Subcutaneous abdominal adipose tissue (tissue), 5 donors: ENCODE data around the gene PANK4.

Experiments
- H3K27ac ChIP-seq: one replicate; pipeline ENCODE4 v1.7.0; 2013; ENCODE audit warnings: low read depth, mild to moderate bottlenecking, inconsistent platforms, low read length, moderate library complexity
- H3K27me3 ChIP-seq, 5 donors: one replicate each; pipeline ENCODE4 v1.7.0; 2013; ENCODE audit warnings: low read length in 5 of 5, inconsistent platforms in 1 of 5; ENCODE audit not compliant: control insufficient read depth in 5 of 5, insufficient read depth in 4 of 5
- H3K36me3 ChIP-seq, 5 donors: one replicate each; pipeline ENCODE4 v1.7.0; 2013; ENCODE audit warnings: low read length in 5 of 5; ENCODE audit not compliant: control insufficient read depth in 5 of 5, insufficient read depth in 5 of 5
- H3K4me1 ChIP-seq, 5 donors: one replicate each; pipeline ENCODE4 v1.7.0; 2013; ENCODE audit warnings: low read length in 5 of 5, mild to moderate bottlenecking in 3 of 5, moderate library complexity in 1 of 5; ENCODE audit not compliant: control insufficient read depth in 5 of 5, insufficient read depth in 5 of 5
- H3K4me3 ChIP-seq, 5 donors: one replicate each; pipeline ENCODE4 v1.7.0; 2013; ENCODE audit warnings: low read length in 5 of 5, low read depth in 1 of 5
- H3K9ac ChIP-seq, 5 donors: one replicate each; pipeline ENCODE4 v1.7.0; 2013; ENCODE audit warnings: low read length in 5 of 5, mild to moderate bottlenecking in 4 of 5, moderate library complexity in 3 of 5
- H3K9me3 ChIP-seq, 5 donors: one replicate each; pipeline ENCODE4 v1.7.0; 2013; ENCODE audit warnings: low read length in 5 of 5; ENCODE audit not compliant: control insufficient read depth in 5 of 5
- donor health status: healthy.
- donor health status: healthy.
- donor health status: healthy.
- donor health status: healthy.
- donor health status: healthy.

Gene PANK4

DNA sequence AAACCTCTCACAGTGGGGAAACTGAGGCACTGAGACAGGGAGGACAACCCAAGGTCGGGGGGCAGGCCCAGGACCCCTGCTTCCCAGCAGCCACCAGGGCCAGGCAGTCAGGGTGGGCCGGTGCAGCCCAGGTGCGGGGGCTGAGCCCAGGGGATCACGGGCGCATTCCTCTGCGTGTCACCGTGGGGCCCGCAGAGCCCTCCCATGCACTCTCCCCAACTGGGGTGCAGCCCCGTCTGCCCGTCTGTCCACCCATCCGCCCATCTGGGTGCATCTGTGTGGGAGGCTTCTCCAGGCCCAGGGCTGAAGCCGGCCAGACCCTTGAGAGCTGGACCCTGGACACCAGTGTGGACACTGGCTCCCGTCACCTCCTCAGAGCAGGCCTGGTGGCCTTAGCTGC is 53.2 kb downstream of the PANK4 start:
- Histone ChIP-seq H3K4me1 (peaks cover 0 to 8% (median 4%) of the 10 kb centered on the region in 5 donors), H3K4me3 (no peak overlapping the region), H3K9me3 (no peaks in the 10 kb centered on the region), H3K27me3 (peaks cover 38 to 58% (median 53%) of the 10 kb centered on the region in 5 donors), H3K27ac (no peak overlapping the region), H3K9ac (no peak overlapping the region), H3K36me3 (no peaks in the 10 kb centered on the region)

DNA sequence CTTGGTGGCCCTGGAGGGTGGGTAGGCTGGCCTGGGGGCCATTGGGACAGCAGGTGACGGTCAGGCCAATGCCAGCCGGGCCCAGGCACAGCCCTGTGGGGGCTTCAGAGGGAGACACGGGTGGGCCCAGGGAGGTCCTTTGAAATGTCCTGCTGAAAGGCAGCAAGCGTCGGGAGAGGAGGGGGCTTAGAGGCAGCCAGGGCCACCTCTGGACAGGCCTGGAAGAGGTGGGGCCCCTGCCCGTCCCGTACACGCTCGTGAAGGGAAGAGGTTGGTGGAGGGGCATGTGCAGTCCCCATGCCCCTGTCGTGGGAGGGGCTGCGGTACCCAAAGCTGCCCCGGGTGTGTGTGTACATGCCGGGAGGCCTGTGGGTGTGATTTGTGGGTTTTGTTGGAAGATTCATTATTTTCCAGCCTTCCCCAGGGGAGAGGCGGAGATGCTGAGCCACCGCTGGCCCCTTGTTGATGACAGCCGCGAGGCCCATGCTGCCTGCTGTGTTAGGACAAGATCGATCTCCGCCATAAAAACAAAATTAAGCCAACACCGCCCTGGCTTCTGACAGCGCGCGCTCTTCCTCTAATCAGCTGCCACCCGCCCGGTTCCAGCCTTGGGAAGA is 53.7 kb downstream of the PANK4 start:
- peaks cover 0 to 8% (median 4%) of the 10 kb centered on the region in 5 donors for H3K4me1 ChIP-seq
- no peaks in the 10 kb centered on the region for H3K9me3 ChIP-seq
- no peak overlapping the region for H3K4me3 ChIP-seq
- H3K27ac ChIP-seq: no peak overlapping the region
- H3K36me3 ChIP-seq: no peaks in the 10 kb centered on the region
- no peak overlapping the region for H3K9ac ChIP-seq
- peaks cover 37 to 62% (median 55%) of the 10 kb centered on the region in 5 donors for H3K27me3 ChIP-seq

DNA sequence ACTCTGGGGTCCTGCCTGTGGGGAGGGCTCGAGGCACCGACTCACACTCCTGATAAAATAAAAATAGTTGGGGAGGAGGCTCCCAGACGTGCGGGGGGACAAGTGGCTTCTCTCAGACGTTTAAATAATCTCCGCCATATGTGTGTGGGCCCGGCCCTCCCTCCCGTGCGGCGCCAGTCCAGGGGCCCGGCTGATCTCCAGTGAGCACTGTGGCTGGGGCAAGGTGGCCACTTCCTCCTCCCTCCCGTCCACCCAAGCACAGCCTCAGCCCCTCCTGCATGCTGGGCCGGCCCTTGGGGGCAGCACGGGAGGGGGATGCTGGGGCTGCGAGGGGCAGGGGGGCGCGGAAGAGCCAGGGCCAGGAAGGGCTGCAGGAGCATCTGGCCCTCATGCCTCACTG is 54.3 kb downstream of the PANK4 start:
- Histone ChIP-seq H3K36me3 (no peaks in the 10 kb centered on the region), H3K27me3 (peaks cover 37 to 67% (median 54%) of the 10 kb centered on the region in 5 donors), H3K4me1 (peaks cover 0 to 8% (median 4%) of the 10 kb centered on the region in 5 donors), H3K27ac (no peak overlapping the region), H3K9me3 (no peaks in the 10 kb centered on the region), H3K4me3 (no peak overlapping the region), H3K9ac (no peak overlapping the region)

DNA sequence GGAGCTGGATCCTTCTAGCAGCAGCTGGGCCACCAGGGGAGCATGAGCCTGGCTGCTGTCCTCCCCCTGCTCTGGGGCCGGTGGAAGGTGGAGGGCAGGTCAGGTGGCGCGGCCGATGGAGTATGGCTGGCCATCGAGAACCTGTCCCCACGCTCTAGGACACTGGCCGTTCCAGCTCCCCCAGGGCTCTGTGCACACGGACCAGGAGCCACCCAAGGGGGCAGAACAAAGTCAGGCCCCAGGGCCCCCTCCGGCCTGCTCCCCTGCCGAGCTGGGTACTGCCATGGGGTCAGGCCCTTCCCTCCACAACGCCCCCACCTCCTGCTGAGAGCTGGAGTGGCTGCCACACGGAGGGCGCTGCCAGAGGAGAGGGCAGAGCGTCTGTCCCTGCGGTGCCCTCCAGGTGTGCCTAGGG is 54.8 kb downstream of the PANK4 start:
- Histone ChIP-seq H3K9me3 (no peaks in the 10 kb centered on the region), H3K27me3 (peaks cover 37 to 67% (median 55%) of the 10 kb centered on the region in 5 donors), H3K27ac (no peak overlapping the region), H3K9ac (no peak overlapping the region), H3K4me1 (peaks cover 0 to 8% (median 4%) of the 10 kb centered on the region in 5 donors), H3K4me3 (no peak overlapping the region), H3K36me3 (no peaks in the 10 kb centered on the region)

DNA sequence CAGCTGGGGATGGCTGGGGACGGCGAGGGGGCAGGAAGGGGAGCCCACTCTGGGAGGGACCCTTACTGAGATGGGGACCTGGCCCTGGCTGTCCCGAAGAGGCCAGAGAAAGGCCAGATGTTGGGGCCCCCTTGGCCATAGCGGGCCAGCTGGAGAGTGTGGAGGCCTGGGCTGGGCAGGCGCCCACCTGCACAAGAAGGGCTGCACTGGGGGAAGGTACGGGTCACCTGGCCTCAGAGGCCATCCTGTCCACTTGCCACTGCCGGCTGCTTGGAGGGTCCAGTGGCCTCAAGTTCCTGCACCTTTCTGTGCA is 55.3 kb downstream of the PANK4 start:
- Histone ChIP-seq H3K36me3 (no peaks in the 10 kb centered on the region), H3K9me3 (no peaks in the 10 kb centered on the region), H3K27me3 (peaks cover 39 to 72% (median 59%) of the 10 kb centered on the region in 5 donors), H3K9ac (no peak overlapping the region), H3K4me3 (no peak overlapping the region), H3K4me1 (peaks cover 0 to 8% (median 4%) of the 10 kb centered on the region in 5 donors), H3K27ac (no peak overlapping the region)

DNA sequence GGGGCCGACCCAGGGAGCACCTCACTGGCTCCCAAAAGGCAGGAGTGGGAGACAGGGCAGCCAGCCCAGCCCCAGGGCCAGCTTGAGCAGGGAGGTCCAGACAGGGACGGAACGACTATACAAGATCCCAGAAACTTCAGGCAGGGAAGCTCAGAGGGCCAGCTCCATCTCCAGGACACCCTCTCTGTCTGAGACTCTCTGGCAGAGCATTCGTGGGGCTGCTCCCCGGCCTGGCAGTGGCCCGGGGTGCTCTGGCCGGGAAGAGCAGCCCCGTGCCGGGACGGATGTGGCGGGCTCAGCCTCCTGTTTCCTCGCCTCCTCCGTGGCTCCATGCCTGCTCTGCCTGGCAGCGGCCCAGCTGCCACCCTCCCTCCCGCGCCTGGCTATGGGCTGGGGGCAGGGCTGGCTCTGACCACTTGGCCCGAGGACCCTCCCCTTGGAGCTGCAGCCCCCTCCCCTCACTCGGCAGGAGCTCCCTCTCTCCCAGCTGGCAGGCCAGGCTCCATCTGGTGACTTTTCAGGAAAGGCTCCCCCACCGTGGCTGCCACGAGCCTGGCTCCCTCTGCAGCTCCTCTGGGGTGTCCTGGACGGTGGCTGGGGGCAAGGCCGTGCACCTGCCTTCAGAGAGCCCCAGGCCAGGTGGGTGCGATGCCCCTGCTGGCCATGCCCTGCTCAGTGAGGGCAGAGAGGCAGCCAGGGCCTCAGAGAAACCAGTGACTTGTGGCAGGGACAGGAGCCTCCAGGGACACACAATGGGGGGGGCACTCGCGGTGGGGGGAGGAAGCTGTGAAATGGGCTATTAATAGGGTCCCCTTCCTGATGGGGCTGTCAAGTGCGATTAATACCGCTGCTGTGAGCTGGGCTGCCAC is 55.9 kb downstream of the PANK4 start:
- no peak overlapping the region for H3K9ac ChIP-seq

DNA sequence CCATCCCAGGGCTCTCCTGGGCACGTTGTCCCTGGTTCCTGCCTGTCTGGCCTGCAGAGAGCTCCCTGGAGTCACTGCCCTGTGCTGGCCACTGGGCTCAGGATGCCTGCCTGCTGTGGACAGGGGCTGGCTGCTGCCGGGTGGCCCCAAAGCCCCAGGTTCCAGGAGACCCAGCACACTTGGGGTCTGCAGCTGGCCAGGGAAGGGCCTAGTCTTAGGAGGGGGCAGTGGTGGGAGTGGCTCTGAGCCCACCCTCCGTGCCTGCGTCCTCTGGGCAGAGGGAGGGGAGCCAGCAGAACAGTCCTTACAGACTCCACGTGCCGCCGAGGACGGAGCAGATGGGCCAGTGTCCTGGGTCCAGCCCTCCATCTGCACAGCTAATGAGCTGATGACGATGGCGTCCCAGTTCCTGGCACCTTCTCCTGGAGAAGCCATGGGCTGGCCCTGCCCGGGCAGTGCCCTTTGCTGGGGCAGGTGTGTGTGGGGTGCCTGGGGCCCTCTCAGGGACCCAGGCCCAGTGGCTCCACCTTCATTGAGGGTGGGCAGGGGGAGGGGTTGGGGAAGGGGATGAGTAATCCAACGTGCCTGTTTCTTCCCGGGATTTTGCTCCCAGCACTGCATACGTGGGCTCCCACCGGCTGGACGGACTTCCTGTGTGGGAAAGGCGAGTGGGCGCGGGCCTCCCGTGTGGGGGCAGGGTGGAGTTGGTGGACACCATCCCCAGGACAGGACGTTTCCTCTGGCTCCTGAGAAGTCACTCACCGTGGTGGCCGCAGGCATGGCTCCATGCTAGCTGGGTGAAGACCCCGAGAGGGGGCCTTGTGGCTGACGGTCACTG is 57.1 kb downstream of the PANK4 start:
- H3K9ac ChIP-seq: no peak overlapping the region
- no peaks in the 10 kb centered on the region for H3K4me1 ChIP-seq
- no peaks in the 10 kb centered on the region for H3K9me3 ChIP-seq
- H3K4me3 ChIP-seq: no peak overlapping the region
- H3K36me3 ChIP-seq: no peaks in the 10 kb centered on the region
- H3K27ac ChIP-seq: no peak overlapping the region
- peaks cover 56 to 87% (median 71%) of the 10 kb centered on the region in 5 donors for H3K27me3 ChIP-seq

More for the DNA sequence above, 55.9 kb downstream of the PANK4 start:
- H3K27me3 ChIP-seq: peaks cover 45 to 78% (median 63%) of the 10 kb centered on the region in 5 donors
- H3K9me3 ChIP-seq: no peaks in the 10 kb centered on the region
- peaks cover 0 to 8% (median 4%) of the 10 kb centered on the region in 5 donors for H3K4me1 ChIP-seq
- no peak overlapping the region for H3K27ac ChIP-seq
- H3K36me3 ChIP-seq: no peaks in the 10 kb centered on the region
- H3K4me3 ChIP-seq: no peak overlapping the region

DNA sequence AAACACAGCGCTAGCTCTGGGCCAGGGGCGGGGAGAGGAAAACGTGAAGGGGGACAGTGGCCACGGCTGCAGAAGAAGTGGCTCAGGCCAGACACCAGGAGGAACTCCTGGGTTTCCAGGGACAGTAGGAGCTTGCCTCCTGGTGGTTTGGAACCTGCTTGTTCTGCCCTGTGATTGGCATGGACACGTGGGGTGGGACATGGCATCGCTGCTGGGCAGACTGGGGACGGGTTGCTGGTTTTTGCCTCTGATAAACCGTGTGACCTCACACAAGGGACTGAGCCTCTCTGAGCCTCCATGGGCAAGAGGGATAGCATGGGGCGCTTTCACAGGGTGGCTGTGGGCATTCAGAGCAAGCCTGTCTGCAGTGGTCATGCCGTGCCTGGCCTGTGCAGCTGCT is 57.9 kb downstream of the PANK4 start:
- Histone ChIP-seq H3K9ac (no peak overlapping the region), H3K4me3 (no peak overlapping the region), H3K36me3 (no peaks in the 10 kb centered on the region), H3K9me3 (no peaks in the 10 kb centered on the region), H3K27ac (no peak overlapping the region), H3K27me3 (peaks cover 58 to 89% (median 76%) of the 10 kb centered on the region in 5 donors), H3K4me1 (no peaks in the 10 kb centered on the region)

DNA sequence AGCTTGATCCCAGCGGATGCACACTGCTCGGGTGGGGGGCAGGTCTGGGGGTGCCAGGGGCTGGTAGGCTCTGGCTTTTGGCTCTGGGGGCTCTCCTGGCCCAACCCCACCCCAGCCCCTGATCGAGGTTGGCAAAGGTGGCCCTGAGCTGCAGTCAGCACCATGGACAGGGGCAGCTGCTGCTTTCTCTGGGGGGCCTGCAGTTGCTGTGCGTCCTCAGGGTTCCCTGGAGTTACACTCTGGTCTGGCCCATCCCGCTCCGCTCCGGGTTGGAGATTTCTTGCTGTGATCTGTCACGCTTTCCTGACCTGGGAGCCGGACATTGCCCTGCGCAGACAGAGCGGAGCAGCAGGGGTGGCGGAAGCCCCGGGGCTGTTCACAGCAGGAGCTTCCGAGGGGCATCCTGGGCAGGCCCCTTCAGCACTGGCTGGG is 58.3 kb downstream of the PANK4 start:
- H3K36me3 ChIP-seq: no peaks in the 10 kb centered on the region
- H3K27ac ChIP-seq: no peak overlapping the region
- peaks cover 58 to 89% (median 78%) of the 10 kb centered on the region in 5 donors for H3K27me3 ChIP-seq
- H3K4me3 ChIP-seq: no peak overlapping the region
- no peak overlapping the region for H3K9ac ChIP-seq
- no peaks in the 10 kb centered on the region for H3K9me3 ChIP-seq
- H3K4me1 ChIP-seq: no peaks in the 10 kb centered on the region
